Karpas-422 (cell line): Measurements from ENCODE around the gene UCHL5. TPM values are rescaled to one million over a fixed set of nuclear protein-coding genes. Genes with fewer than 3 reads are reported as not detected.

Source experiments
- DNase-seq: peaks from one replicate; pipeline ENCODE4 v3.0.0-alpha.2; 2015
- H2AFZ ChIP-seq: fragments of 200-600 bp; sonication (generic); 2 replicates; pipeline ENCODE4 v1.6.1; 2014; ENCODE audit warnings: antibody characterized with exemption, low read length, mixed read lengths
- H3K27ac ChIP-seq: fragments of 200-600 bp; sonication (generic); 2 replicates; pipeline ENCODE4 v1.5.1; 2014; ENCODE audit warnings: mild to moderate bottlenecking, low read length, moderate library complexity
- H3K27me3 ChIP-seq: fragments of 200-600 bp; sonication (generic); 2 replicates; pipeline ENCODE4 v1.6.1; 2014; ENCODE audit warnings: low read length, mixed read lengths
- H3K36me3 ChIP-seq: fragments of 200-600 bp; sonication (generic); 2 replicates; pipeline ENCODE4 v1.6.1; 2014; ENCODE audit warnings: low read length, mixed read lengths; ENCODE audit not compliant: insufficient read depth
- H3K4me1 ChIP-seq: fragments of 200-600 bp; sonication (generic); 2 replicates; pipeline ENCODE4 v1.6.1; 2014; ENCODE audit warnings: mild to moderate bottlenecking, low read length, mixed read lengths
- H3K4me2 ChIP-seq: fragments of 200-600 bp; sonication (generic); 2 replicates; pipeline ENCODE4 v1.6.1; 2014; ENCODE audit warnings: low read length, low read depth, mild to moderate bottlenecking; ENCODE audit not compliant: poor library complexity, severe bottlenecking
- H3K4me3 ChIP-seq: fragments of 200-600 bp; sonication (generic); 2 replicates; pipeline ENCODE4 v1.5.1; 2014; ENCODE audit warnings: mild to moderate bottlenecking, antibody characterized with exemption, low read length, mixed read lengths
- H3K79me2 ChIP-seq: fragments of 200-600 bp; sonication (generic); 2 replicates; pipeline ENCODE4 v1.6.1; 2014; ENCODE audit warnings: mild to moderate bottlenecking, low read length, mixed read lengths
- H3K9ac ChIP-seq: fragments of 200-600 bp; sonication (generic); 2 replicates; pipeline ENCODE4 v1.6.0; 2014; ENCODE audit warnings: low read length
- H3K9me2 ChIP-seq: fragments of 200-600 bp; sonication (generic), shearing (Covaris generic); replicated peaks from 2 replicates; pipeline ENCODE4 v1.6.0; 2014; ENCODE audit warnings: mild to moderate bottlenecking, low read length, moderate library complexity; ENCODE audit not compliant: insufficient read depth
- H3K9me3 ChIP-seq: fragments of 300-700, 200-600 bp; sonication (generic); 2 replicates; pipeline ENCODE4 v1.6.1; 2014; ENCODE audit warnings: low read length, mixed read lengths
- H4K20me1 ChIP-seq: fragments of 200-600 bp; sonication (generic); 2 replicates; pipeline ENCODE4 v1.6.1; 2014; ENCODE audit warnings: mild to moderate bottlenecking, antibody characterized with exemption, low read length, low read depth; ENCODE audit not compliant: insufficient read depth
- small RNA-seq: library from RNA; depleted of rRNA; stranded (forward); fragments of <200 nt; gene quantifications from one replicate; pipeline ENCODE3, GENCODE V24; 2014
- total RNA-seq: library from RNA; depleted of rRNA; stranded (reverse); fragments of >200 nt; shearing (Covaris generic); gene quantifications from 2 replicates; pipeline ENCODE4 v1.2.3, GENCODE V29; 2014; ENCODE audit warnings: low replicate concordance; rRNA removed

UCHL5 gene
- total RNA-seq, 1 experiment from 2014 or later, result 63.4 TPM

GRCh38 chr1:192967901-192968300 is 91.3 kb downstream of the UCHL5 start:
- Histone ChIP-seq H4K20me1 (no peaks in the 10 kb centered on the region), H3K36me3 (no peaks in the 10 kb centered on the region), H3K4me3 (no peak overlapping the region), H3K9ac (no peak overlapping the region), H3K9me2 (no peaks in the 10 kb centered on the region), H3K4me1 (peaks cover 12% of the 10 kb centered on the region), H3K27ac (no peak overlapping the region), H3K27me3 (no peaks in the 10 kb centered on the region), H3K4me2 (no peak overlapping the region), H3K9me3 (no peaks in the 10 kb centered on the region), H2AFZ (no peak overlapping the region), H3K79me2 (no peaks in the 10 kb centered on the region)
- DNase-seq, result no peak

- no peak overlapping the region for H2AFZ ChIP-seq
- H3K27ac ChIP-seq, result no peak overlapping the region
- DNase-seq, result no peak
- peaks cover 12% of the 10 kb centered on the region for H3K4me1 ChIP-seq
- no peaks in the 10 kb centered on the region for H3K36me3 ChIP-seq
- no peaks in the 10 kb centered on the region for H3K79me2 ChIP-seq
- H3K4me2 ChIP-seq, result no peak overlapping the region
- H3K27me3 ChIP-seq, result no peaks in the 10 kb centered on the region
- no peaks in the 10 kb centered on the region for H3K9me3 ChIP-seq
- no peak overlapping the region for H3K9ac ChIP-seq
- no peaks in the 10 kb centered on the region for H4K20me1 ChIP-seq
- no peak overlapping the region for H3K4me3 ChIP-seq
- no peaks in the 10 kb centered on the region for H3K9me2 ChIP-seq
Measured at GRCh38 chr1:192967211-192967877, 91.8 kb downstream of the UCHL5 start.

- no peaks in the 10 kb centered on the region for H3K9me2 ChIP-seq
- no peak for DNase-seq
- no peak overlapping the region for H2AFZ ChIP-seq
- no peaks in the 10 kb centered on the region for H3K36me3 ChIP-seq
- no peak overlapping the region for H3K4me2 ChIP-seq
- H3K27me3 ChIP-seq, result no peaks in the 10 kb centered on the region
- no peaks in the 10 kb centered on the region for H3K79me2 ChIP-seq
- no peak overlapping the region for H3K27ac ChIP-seq
- H4K20me1 ChIP-seq, result no peaks in the 10 kb centered on the region
- H3K4me3 ChIP-seq, result no peak overlapping the region
- H3K9ac ChIP-seq, result no peak overlapping the region
- H3K4me1 ChIP-seq, result peaks cover 12% of the 10 kb centered on the region
- no peaks in the 10 kb centered on the region for H3K9me3 ChIP-seq
Measured at GRCh38 chr1:192966073-192966472, 93.1 kb downstream of the UCHL5 start.

GRCh38 chr1:192962901-192963300 is 96.3 kb downstream of the UCHL5 start:
- DNase-seq, result no peak
- Histone ChIP-seq H4K20me1 (no peaks in the 10 kb centered on the region), H3K4me2 (no peak overlapping the region), H3K79me2 (no peaks in the 10 kb centered on the region), H3K9me2 (no peaks in the 10 kb centered on the region), H3K4me1 (no peaks in the 10 kb centered on the region), H3K9ac (no peak overlapping the region), H3K27ac (no peak overlapping the region), H2AFZ (no peak overlapping the region), H3K4me3 (no peak overlapping the region), H3K36me3 (no peaks in the 10 kb centered on the region), H3K9me3 (no peaks in the 10 kb centered on the region), H3K27me3 (no peaks in the 10 kb centered on the region)

Small RNA genes lying within 50 kb of the gene (small RNA-seq; reads per million reads assigned to genes)
- not detected for gene SCARNA18B

Other genes with a start within 250 kb of the UCHL5 start
- gene RO60, start 252 bp upstream of the UCHL5 start, total RNA-seq, result 107 and 168 TPM in 2 replicates
- gene GLRX2, start 46.1 kb upstream of the UCHL5 start, total RNA-seq, result 13.3 and 30.9 TPM in 2 replicates
- 21.1 and 37.9 TPM in 2 replicates for gene CDC73, start 62.7 kb upstream of the UCHL5 start, total RNA-seq
- gene B3GALT2, start 127.3 kb upstream of the UCHL5 start, total RNA-seq, result not detected in 2 replicates